HL-60 (cell line): ENCODE measurements around the gene RHO.

Source experiments
- CTCF ChIP-seq: IDR thresholded peaks from one replicate; pipeline ENCODE4 v1.5.1; 2011; ENCODE audit warnings: low read length, control low read depth, inconsistent platforms; ENCODE audit not compliant: insufficient read depth
- REST ChIP-seq: IDR thresholded peaks from 2 replicates; pipeline ENCODE4 v1.6.1; 2012; ENCODE audit warnings: low read depth; ENCODE audit not compliant: insufficient replicate concordance

GRCh38 chr3:129520960-129521359 is 7.5 kb upstream of the RHO start:
- TF ChIP-seq CTCF: no peak
- TF ChIP-seq REST: no peak
